ENCODE measurements around the gene MBOAT2. TPM values are rescaled to one million over a fixed set of nuclear protein-coding genes. Genes with fewer than 3 reads are reported as not detected.

The MBOAT2 gene
- total RNA-seq, 1 experiment from 2014 or later: 30.7 TPM

DNA sequence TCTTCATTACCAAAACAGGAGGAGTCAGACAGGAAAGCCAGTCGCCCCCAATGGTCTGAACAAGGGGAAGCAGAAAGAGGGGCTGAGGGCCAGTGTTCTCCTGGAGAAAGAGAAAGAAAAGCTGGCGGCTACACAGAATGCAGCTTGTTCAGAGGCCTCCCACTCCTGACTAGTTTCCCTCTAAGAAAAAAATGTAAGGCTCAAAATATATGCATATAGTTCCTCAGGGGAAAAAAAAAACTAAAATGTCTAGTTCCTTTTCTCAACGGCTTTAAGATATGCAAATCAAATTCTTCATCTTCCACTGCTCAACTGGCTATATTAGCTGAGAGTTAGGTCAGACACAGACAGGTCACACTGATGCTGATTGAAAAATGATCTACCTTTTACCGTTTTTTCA, 18.6 kb downstream of the MBOAT2 start:
- no TSS peak for BruUV-seq (replicated peaks)
- Histone ChIP-seq H3K9ac (ENCODE audit: low read length) (no peak overlapping the region), H3K27me3 (ENCODE audit: low read length) (no peaks in the 10 kb centered on the region), H3F3A (ENCODE audit: low read length, unreplicated experiment) (no peaks in the 10 kb centered on the region), H3K4me1 (ENCODE audit: insufficient read depth, low read length) (peaks cover 28% of the 10 kb centered on the region), H3K9me2 (replicated peaks; ENCODE audit: low read length) (no peaks in the 10 kb centered on the region), H3K27ac (ENCODE audit: low read length) (no peak overlapping the region), H3K36me3 (ENCODE audit: low read depth, low read length) (no peaks in the 10 kb centered on the region), H3K9me3 (ENCODE audit: low read length) (no peaks in the 10 kb centered on the region), H4K20me1 (ENCODE audit: low read length) (no peaks in the 10 kb centered on the region), H2AFZ (ENCODE audit: low read length) (no peak overlapping the region), H3K4me3 (ENCODE audit: low read length) (no peak overlapping the region), H3K79me2 (ENCODE audit: low read length) (peaks cover 97% of the 10 kb centered on the region), H3K4me2 (ENCODE audit: low read length) (no peak overlapping the region)
- CTCF ChIA-PET: no interaction called here
- DNase-seq: no peak
- intact Hi-C loops (cut with micrococcal nuclease): no loop called here
- POLR2A ChIA-PET (ENCODE audit: unreplicated experiment): no interaction called here
- ATAC-seq: no peak
- TF ChIP-seq EZH2phosphoT487 (IDR thresholded peaks at IDR 0.05; ENCODE audit: borderline replicate concordance, low read length) (no peak), CTCF (conservative IDR thresholded peaks at IDR 0.05; ENCODE audit: low read depth, low read length) (no peak), EZH2 (IDR thresholded peaks at IDR 0.05; ENCODE audit: low read length, unreplicated experiment) (no peak)

DNA sequence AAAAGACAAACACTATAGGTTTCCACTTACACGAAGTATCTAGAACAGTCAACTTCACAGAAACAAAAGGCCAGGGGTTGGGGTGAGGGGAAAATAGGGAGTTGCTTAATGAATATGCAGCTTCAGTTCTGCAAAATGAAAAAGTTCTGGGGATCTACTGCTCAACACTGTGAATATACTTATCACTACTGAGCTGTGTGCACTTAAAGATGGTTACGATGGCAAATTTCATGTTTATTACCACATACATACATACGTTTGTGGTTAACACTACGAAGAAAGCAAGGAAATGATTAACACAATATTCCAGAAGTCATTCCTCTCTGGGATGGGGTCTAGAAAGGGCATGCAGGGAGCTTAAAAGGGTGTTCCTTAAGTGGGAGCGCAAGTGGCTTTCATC, 19.3 kb downstream of the MBOAT2 start:
- BruUV-seq (replicated peaks): no TSS peak
- H3F3A ChIP-seq (ENCODE audit: low read length, unreplicated experiment): no peaks in the 10 kb centered on the region
- POLR2A ChIA-PET (ENCODE audit: unreplicated experiment): no interaction called here
- H3K4me3 ChIP-seq (ENCODE audit: low read length): no peak overlapping the region
- intact Hi-C loops (cut with micrococcal nuclease): no loop called here
- H3K27ac ChIP-seq (ENCODE audit: low read length): no peak overlapping the region
- no peak overlapping the region for H2AFZ ChIP-seq (ENCODE audit: low read length)
- no peak for TF ChIP-seq CTCF (conservative IDR thresholded peaks at IDR 0.05; ENCODE audit: low read depth, low read length)
- CTCF ChIA-PET: no interaction called here
- ATAC-seq: no peak
- no peak overlapping the region for H3K9ac ChIP-seq (ENCODE audit: low read length)
- no peaks in the 10 kb centered on the region for H4K20me1 ChIP-seq (ENCODE audit: low read length)
- no peaks in the 10 kb centered on the region for H3K9me2 ChIP-seq (replicated peaks; ENCODE audit: low read length)
- no peak for DNase-seq
- H3K79me2 ChIP-seq (ENCODE audit: low read length): peaks cover 97% of the 10 kb centered on the region
- no peak overlapping the region for H3K4me2 ChIP-seq (ENCODE audit: low read length)
- H3K36me3 ChIP-seq (ENCODE audit: low read depth, low read length): no peaks in the 10 kb centered on the region
- peaks cover 27% of the 10 kb centered on the region for H3K4me1 ChIP-seq (ENCODE audit: insufficient read depth, low read length)
- no peaks in the 10 kb centered on the region for H3K9me3 ChIP-seq (ENCODE audit: low read length)
- H3K27me3 ChIP-seq (ENCODE audit: low read length): no peaks in the 10 kb centered on the region

- Histone ChIP-seq H3K4me3 (ENCODE audit: low read length) (no peak overlapping the region), H3K9me2 (replicated peaks; ENCODE audit: low read length) (no peaks in the 10 kb centered on the region), H3K79me2 (ENCODE audit: low read length) (peaks cover 97% of the 10 kb centered on the region), H3K9me3 (ENCODE audit: low read length) (no peaks in the 10 kb centered on the region), H2AFZ (ENCODE audit: low read length) (no peak overlapping the region), H3K4me1 (ENCODE audit: insufficient read depth, low read length) (peaks cover 27% of the 10 kb centered on the region), H3K36me3 (ENCODE audit: low read depth, low read length) (no peaks in the 10 kb centered on the region), H3K9ac (ENCODE audit: low read length) (no peak overlapping the region), H3F3A (ENCODE audit: low read length, unreplicated experiment) (no peaks in the 10 kb centered on the region), H3K4me2 (ENCODE audit: low read length) (no peak overlapping the region), H4K20me1 (ENCODE audit: low read length) (no peaks in the 10 kb centered on the region), H3K27me3 (ENCODE audit: low read length) (no peaks in the 10 kb centered on the region), H3K27ac (ENCODE audit: low read length) (no peak overlapping the region)
- TF ChIP-seq EZH2 (IDR thresholded peaks at IDR 0.05; ENCODE audit: low read length, unreplicated experiment): no peak
- no peak for TF ChIP-seq CTCF (conservative IDR thresholded peaks at IDR 0.05; ENCODE audit: low read depth, low read length)
- TF ChIP-seq EZH2phosphoT487 (IDR thresholded peaks at IDR 0.05; ENCODE audit: borderline replicate concordance, low read length): no peak
- ATAC-seq (no peak), DNase-seq (no peak)
- CTCF ChIA-PET: no interaction called here
- intact Hi-C loops (cut with micrococcal nuclease): no loop called here
- POLR2A ChIA-PET (ENCODE audit: unreplicated experiment): no interaction called here
- no TSS peak for BruUV-seq (replicated peaks)
Observed at GRCh38 chr2:8983571-8983970, 19.9 kb downstream of the MBOAT2 start.
